ENCODE measurements around the gene SLC34A1. TPM values are rescaled to one million over a fixed set of nuclear protein-coding genes. Genes with fewer than 3 reads are reported as not detected.

The SLC34A1 gene
- total and polyA plus RNA-seq, 2 of the 13 experiments (the other 11 are each of a cell fraction or from before 2014, with no cell fraction given), result 0.03 to 0.20 TPM

DNA sequence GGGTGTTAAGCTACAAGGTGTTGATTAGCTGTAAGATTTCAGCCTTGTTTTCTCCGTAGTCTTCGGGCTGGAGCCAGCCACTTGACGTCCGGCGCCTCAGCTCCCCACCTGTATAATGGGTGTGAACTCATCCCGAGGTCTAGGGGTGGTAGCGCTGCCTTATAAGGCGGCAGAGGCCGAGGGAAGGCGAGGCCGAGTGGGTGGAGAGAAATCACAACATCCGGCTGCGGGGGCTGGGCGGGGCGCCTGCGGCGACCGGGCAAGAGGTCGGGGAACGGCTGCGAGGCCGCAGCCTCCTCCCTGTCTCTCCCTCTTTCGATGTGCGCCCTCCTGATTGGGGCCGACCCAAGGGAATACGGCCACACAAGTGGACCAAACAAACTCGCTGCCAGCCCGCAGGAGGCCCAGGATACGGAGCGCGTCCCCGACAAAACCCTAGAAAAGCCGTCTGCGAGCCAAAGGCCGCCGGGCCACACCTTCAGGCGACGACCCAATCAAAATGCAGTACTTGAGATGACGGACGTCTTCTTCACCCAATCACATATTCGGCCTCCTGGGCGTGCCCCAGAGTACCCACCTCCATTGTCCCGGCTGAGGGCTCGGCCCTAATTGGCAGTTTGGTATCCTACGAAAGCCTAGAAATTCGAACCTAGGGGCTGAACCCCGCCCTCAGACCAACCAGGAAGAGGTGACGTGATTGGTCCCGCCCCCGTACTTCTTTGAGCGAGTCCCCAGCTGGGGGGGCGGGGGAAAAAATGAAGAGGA lies 41.7 kb downstream of the SLC34A1 start (continued):
- TF ChIP-seq CEBPZ (IDR thresholded peaks at IDR 0.05; ENCODE audit: low read length), result peak; percentile 50
- TF ChIP-seq, protein P1, sequence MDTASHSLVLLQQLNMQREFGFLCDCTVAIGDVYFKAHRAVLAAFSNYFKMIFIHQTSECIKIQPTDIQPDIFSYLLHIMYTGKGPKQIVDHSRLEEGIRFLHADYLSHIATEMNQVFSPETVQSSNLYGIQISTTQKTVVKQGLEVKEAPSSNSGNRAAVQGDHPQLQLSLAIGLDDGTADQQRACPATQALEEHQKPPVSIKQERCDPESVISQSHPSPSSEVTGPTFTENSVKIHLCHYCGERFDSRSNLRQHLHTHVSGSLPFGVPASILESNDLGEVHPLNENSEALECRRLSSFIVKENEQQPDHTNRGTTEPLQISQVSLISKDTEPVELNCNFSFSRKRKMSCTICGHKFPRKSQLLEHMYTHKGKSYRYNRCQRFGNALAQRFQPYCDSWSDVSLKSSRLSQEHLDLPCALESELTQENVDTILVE (CRISPR knock-in tag; IDR thresholded peaks at IDR 0.05), result no peak
- peak; percentile 86 for TF ChIP-seq ZNF777 (CRISPR knock-in tag; IDR thresholded peaks at IDR 0.05)
- TF ChIP-seq, protein P2, sequence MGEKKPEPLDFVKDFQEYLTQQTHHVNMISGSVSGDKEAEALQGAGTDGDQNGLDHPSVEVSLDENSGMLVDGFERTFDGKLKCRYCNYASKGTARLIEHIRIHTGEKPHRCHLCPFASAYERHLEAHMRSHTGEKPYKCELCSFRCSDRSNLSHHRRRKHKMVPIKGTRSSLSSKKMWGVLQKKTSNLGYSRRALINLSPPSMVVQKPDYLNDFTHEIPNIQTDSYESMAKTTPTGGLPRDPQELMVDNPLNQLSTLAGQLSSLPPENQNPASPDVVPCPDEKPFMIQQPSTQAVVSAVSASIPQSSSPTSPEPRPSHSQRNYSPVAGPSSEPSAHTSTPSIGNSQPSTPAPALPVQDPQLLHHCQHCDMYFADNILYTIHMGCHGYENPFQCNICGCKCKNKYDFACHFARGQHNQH (CRISPR knock-in tag; IDR thresholded peaks at IDR 0.05), result 0 out of 2 replicates have a peak, but pooled peaks have one; percentile 31
- TF ChIP-seq MIER3 (CRISPR knock-in tag; IDR thresholded peaks at IDR 0.05; ENCODE audit: borderline replicate concordance), result no peak
- TF ChIP-seq MXD3 (CRISPR knock-in tag; IDR thresholded peaks at IDR 0.05), result 0 out of 2 replicates have a peak, but pooled peaks have one; percentile 22
- TF ChIP-seq GFI1 (CRISPR knock-in tag; IDR thresholded peaks at IDR 0.05; ENCODE audit: borderline replicate concordance), result peak; percentile 79; the same call in 1 of the 2 replicates
- TF ChIP-seq, protein P3, sequence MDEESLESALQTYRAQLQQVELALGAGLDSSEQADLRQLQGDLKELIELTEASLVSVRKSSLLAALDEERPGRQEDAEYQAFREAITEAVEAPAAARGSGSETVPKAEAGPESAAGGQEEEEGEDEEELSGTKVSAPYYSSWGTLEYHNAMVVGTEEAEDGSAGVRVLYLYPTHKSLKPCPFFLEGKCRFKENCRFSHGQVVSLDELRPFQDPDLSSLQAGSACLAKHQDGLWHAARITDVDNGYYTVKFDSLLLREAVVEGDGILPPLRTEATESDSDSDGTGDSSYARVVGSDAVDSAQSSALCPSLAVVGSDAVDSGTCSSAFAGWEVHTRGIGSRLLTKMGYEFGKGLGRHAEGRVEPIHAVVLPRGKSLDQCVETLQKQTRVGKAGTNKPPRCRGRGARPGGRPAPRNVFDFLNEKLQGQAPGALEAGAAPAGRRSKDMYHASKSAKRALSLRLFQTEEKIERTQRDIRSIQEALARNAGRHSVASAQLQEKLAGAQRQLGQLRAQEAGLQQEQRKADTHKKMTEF (CRISPR knock-in tag; IDR thresholded peaks at IDR 0.05), result peak; percentile 66; the same call in 1 of the 2 replicates
- 0 out of 2 replicates have a peak, but pooled peaks have one; percentile 39 for TF ChIP-seq SP140L (CRISPR knock-in tag; IDR thresholded peaks at IDR 0.05; ENCODE audit: borderline replicate concordance)
- TF ChIP-seq PHB2 (IDR thresholded peaks at IDR 0.05; ENCODE audit: partially characterized antibody), result no peak
- peak; percentile 55; the same call in 1 of the 2 replicates for TF ChIP-seq ZNF691 (CRISPR knock-in tag; IDR thresholded peaks at IDR 0.05; ENCODE audit: borderline replicate concordance, low read depth)
- TF ChIP-seq, protein P4, sequence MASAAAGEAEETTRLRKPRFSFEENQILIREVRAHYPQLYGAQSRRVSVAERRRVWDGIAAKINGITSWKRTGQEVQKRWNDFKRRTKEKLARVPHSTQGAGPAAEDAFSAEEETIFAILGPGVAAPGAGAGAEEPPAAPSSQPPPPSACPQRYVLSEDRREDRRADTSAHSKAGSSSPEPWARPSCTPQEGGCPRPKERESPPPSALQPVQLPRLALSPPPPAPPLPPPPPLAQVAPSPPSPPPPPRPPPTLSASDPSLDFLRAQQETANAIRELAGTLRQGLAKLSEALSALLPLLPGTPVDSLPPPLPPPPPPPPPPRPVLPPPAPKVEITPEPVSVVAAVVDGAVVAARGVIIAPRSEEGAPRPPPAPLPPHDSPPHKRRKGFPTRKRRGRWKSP (CRISPR knock-in tag; IDR thresholded peaks at IDR 0.05), result peak; percentile 52
- TF ChIP-seq SRSF1 (optimal IDR thresholded peaks at IDR 0.05; ENCODE audit: low read depth, low read length), result peak; percentile 72
- TF ChIP-seq ZNF510 (CRISPR knock-in tag; IDR thresholded peaks at IDR 0.05; ENCODE audit: low read depth), result no peak
- 0 out of 2 replicates have a peak, but pooled peaks have one; percentile 27 for TF ChIP-seq MTA1 (CRISPR knock-in tag; IDR thresholded peaks at IDR 0.05; ENCODE audit: borderline replicate concordance)
- 0 out of 2 replicates have a peak, but pooled peaks have one; percentile 22 for TF ChIP-seq ZBTB7B (CRISPR knock-in tag; IDR thresholded peaks at IDR 0.05)
- 0 out of 2 replicates have a peak, but pooled peaks have one; percentile 13 for TF ChIP-seq ZNF740 (CRISPR knock-in tag; IDR thresholded peaks at IDR 0.05)
- peak; percentile 82; the same call in 1 of the 2 replicates for TF ChIP-seq NFKB2 (CRISPR knock-in tag; IDR thresholded peaks at IDR 0.05; ENCODE audit: borderline replicate concordance)
